Activated T-cell treated with anti-CD3 and anti-CD28 coated beads for 4 hours (primary cell): ENCODE data around the gene CMTM5.
"Not testable (repeated sequence)": the region's sequence is repeated elsewhere in the genome, so short reads cannot be mapped to it uniquely, and the experiment has no call there.

Experiments
- DNase-seq: peaks from one replicate; pipeline ENCODE4 v3.0.0-alpha.2; 2020

CMTM5 gene

GRCh38 chr14:23379366-23380196, 2.7 kb downstream of the CMTM5 start:
- peak; percentile 56 for DNase-seq

DNA sequence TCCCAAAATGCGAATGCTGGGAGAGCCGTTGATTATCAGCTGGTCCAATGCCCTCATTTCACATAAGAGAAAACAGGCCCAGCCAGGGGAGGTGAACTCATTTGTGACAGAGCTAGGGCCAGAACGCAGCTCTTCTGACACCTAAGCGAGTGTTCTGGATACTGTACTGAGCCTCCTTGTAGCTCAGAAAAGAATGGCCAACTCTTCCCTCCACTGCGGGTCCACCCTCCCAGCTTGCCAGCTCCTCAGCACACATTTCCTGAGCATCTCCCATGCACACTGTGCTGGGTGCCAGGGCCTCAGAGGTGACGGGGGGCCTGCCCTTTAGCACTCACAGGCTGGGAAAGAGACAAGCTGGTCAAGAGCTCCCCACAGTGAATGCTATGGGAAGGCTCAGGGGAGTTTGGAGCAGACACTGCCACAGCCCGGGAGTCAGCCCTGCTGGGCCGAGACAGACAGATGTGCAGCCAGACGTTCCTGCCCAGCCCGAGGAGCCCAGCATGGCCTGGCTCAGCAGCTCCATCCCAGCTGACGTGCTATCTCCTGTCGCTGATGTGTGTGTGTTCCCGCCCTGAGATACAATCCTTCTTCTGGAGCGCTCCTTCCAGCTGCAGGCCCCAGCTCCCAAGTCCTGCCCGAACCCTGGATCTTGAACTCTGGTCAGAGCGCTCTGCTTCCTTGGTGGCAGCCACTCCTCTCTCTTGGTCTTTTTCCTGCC, 3.5 kb downstream of the CMTM5 start:
- DNase-seq = no peak

DNA sequence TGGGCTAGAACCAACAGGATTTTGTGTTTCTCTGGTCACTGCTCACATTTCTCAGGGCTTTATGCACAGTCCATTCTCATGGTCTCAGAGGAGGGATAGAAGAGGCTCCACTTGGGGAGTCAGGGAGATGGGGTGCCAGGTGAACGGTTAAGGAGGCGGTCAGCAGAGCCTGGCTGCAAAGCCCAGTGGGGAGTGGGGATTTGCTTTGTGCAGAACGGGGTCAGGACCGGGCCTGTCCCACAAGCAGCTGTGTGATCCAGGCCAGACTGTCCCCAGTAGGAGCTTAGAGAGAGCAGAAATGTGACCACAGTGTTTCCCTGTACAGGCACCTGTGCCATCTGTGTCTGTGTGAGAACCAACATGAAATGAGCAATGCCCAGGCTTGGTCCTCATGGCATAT, 4.1 kb downstream of the CMTM5 start:
- no peak for DNase-seq

GRCh38 chr14:23381871-23382270, 5.0 kb downstream of the CMTM5 start:
- DNase-seq = no peak

- DNase-seq = no peak
Measured at GRCh38 chr14:23382276-23382675, 5.4 kb downstream of the CMTM5 start.

- DNase-seq = no peak
Measured at GRCh38 chr14:23382731-23383440, 6.0 kb downstream of the CMTM5 start.

DNA sequence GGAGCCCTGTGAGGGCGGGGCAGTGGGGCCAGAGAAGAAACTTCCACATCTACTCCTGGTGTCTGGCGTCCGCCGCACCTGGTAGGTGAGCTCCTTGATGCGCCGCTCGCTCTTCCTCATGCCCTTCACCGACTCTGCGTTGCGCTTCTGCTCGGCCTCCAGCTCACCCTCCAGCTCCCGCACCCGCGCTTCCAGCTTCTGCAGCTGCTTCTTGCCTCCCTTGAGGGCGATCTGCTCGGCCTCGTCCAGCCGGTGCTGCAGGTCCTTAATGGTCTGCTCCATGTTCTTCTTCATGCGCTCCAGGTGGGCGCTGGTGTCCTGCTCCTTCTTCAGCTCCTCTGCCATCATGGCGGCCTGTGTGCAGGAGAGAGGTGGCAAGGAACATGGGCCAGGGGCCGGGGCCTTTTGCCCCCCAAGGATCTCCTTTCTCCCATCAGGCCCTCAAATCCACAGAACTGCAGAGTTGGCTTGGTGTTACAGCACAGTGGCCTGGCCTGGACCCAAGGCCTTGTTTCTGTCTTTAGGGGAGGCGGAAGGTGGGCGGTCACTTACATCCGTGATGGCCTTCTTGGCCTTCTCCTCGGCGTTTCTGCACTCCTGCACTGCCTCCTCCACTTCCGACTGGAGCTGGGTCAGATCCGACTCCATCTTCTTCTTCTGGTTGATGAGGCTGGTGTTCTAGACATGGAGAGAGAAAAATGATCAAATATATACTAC, 7.7 kb downstream of the CMTM5 start:
- DNase-seq = no peak

- no peak for DNase-seq
Measured at GRCh38 chr14:23385244-23385641, 8.4 kb downstream of the CMTM5 start.

- no peak for DNase-seq
Measured at GRCh38 chr14:23385642-23386265, 8.9 kb downstream of the CMTM5 start.

- not testable (repeated sequence) for DNase-seq
Measured at GRCh38 chr14:23386266-23386657, 9.4 kb downstream of the CMTM5 start.

- no peak for DNase-seq
Measured at GRCh38 chr14:23386999-23387398, 10.2 kb downstream of the CMTM5 start.

DNA sequence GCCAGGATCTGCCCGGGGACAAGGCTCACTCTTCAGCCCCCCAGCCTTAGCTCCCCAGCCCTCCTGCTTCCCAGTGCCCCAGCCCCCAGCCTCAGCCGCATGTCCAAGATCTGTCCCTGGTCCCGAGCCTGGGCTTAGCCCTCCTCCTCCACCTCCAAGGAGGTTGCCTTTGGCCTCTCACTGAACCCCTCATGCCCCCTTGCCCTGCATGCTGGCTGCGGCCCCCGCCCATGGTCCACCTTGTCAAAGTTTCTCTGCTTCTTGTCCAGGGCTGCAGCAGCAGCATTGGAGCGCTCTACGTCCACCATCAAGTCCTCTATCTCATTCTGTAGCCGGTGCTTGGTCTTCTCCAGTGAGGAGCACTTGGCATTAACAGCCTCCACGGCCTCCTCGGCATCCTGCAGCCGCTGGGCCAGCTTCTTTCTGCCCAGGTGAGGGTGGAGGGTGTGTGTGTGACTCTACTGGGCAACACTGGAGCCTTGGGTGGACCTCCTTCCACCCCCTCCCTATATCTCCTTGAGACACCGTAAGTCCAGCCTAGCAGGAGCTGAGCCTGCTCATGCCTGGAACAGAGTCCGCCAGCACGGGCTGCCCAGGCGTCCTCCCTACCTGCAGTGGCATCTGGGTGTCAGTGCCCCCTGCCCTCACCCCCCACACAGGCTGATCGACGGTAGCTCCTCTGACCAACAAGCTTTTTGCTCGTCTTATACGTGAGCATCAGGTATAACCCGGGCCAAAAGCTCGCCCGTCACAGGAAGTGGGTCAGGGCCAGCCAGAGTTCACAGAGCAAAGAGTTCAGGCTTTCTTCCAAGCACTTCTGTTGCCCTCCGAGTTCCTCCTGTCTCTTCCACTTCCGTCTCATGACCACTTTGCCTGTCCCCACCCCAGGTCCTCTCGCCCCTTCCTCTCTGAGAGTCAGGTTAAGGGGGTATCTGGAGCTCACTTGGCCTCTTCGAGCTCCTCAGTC, 11.4 kb downstream of the CMTM5 start:
- DNase-seq = no peak

DNA sequence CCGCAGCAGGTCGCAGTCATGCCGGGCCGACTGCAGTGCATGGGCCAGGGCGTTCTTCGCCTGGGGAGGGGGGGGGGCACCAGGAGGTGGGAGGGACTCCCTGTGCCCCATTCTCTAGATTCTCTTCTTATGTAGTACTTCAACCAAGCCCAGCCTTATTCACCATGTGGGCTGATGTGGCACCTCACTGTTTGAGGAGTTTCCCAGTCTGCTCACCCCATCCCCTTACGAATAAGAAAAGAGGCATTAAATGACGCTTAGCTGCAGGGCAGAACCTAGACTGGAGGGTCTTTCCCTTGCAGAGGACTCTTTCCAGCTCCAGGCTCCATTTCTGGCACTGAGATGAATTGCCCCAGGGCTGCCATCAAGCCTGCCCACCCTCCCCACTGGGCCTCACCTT, 12.2 kb downstream of the CMTM5 start:
- no peak for DNase-seq

DNA sequence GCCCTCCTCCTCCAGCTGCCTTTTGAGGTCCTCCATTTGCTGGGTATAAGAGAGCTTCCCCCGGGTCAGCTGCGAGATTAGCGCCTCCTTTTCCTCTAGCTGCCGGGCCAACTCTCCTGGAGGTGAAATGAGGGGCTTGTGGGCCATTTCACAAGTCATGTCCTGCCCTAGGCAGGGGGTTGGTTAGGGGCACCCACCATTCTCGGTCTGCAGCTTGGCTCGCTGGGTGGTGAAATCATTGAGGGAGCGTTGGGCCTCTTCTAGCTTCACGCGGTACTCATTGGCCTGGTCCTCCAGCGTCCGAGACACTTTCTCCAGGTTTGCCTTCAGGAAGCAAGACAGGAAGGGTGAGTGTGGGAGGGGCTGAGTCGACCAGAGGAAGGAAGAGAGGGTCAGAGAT, 12.6 kb downstream of the CMTM5 start:
- DNase-seq = no peak

DNA sequence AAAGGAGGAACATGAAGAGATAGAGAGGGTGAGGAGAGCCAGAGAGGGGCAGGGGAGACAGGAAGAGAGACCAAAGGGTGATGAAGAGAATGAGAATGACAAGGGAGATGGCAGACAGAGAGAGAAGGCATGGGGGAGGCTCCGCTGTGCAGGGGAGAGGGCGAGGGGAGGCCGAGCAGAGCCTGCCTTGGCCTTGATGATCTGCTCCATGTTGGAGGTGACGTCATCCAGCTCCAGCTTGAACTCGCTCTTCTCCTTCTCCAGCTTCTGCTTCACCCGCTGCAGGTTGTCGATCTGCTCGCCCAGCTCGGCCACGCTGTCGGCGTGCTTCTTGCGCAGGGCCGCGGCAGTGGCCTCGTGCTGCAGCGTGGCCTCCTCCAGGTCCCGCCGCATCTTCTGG, 13.0 kb downstream of the CMTM5 start:
- DNase-seq = not testable (repeated sequence)

DNA sequence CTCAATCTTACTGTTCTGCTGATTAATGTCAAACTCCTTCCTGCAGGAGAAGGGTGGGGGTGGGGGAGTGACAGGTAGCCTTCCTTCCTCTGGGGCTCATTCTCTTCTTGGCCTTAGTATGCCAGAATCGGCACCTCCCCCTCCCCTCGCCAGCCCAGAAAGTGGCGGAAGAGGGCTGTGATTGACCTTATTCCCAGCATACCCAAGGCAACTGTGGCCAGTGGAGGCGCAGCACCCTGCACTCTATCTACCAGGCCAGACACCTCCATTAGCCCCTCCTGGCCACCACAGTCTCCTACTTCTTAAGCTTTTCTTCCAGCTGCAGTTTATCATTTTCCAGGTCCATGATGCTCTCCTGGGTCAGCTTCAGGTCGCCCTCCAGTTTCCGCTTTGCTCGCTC, 15.8 kb downstream of the CMTM5 start:
- DNase-seq = no peak

DNA sequence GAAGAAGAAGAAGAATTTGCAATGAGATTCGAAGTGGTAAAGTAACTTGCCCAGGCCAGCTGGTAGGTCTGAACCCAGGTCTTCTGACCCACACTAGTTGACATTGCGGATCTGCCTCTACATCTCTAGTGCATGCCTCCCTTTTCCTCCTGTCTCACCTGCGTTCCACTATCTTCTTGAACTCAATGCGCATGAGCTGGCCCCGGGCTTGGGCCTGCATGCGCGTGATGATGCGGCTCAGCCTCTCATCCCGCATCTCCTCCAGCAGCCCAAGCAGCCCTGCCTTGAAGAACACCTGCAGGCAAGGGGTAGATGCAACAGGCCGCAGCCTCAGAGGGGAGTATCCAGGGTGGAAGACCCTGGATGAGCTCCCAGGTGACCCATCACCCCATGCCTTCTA, 19.3 kb downstream of the CMTM5 start:
- DNase-seq = no peak

DNA sequence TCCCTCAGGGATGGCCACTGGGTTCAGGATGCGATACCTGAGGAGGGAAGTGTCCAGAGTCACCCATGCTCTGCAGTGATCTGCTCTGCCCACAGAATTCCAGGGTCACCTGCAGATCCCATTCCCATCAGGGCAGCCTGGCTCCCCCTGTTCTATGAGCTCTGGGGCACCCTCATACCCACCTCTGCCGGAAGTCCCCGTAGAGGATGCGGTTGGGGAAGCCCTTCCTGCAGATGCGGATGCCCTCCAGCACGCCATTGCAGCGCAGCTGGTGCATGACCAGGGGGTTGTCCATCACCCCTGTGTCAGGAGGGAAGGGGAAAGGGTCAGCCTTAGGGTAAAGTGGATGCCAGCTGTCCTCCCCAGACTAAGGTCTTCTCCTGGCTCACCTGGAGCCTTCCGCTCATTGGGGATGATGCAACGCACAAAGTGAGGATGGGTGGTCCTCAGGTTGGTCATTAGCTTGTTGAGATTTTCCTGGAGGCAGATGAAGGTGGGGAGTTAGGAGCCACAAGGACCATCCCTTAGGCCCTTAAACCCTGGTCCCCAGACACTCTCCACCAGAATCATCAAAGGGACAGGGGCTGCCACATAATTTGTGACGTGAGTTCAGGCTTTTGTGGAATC, 20.0 kb downstream of the CMTM5 start:
- DNase-seq = no peak

DNA sequence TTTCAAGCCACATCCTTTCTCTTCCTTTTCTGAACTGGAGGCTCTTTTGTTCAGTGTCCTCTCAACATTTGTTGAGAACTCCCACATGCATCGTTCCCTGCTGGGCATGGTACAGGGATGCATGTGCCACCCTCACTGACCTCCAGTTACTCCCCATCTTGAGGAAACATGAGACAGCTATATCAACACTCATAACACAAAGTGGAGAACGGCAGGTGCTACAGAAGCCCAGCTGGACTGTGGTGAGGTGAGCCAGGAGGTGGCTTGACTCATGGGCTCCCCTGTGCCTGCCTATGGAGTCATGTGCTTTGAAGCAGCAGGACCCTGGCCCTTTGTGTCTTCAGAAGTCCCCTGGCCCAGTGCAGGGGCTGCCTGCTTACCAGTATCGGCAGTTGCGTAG, 21.5 kb downstream of the CMTM5 start:
- no peak for DNase-seq

- DNase-seq = no peak
Measured at GRCh38 chr14:23399136-23399535, 22.3 kb downstream of the CMTM5 start.

DNA sequence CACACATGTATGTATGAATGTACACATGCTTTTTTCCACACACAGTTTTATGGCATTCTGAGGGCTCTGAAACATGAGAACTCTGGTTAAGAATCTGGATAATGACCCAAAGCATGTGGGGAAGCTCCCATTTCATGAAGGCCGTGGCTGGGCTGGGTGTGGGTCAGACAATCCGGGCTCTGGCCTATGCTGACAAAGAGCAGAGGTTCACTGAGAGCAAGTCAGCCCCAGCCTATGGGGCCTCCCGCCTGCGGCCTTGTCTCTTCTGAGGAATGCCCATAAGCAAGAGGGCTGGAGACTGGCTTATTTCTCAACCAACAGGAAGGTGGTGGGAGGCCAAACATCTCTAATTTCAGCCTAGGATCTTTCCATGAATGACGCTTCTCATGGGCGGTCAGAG, 22.7 kb downstream of the CMTM5 start:
- no peak for DNase-seq
